Measurements from ENCODE around the gene EFS.
"Not testable (repeated sequence)": the region's sequence is repeated elsewhere in the genome, so short reads cannot be mapped to it uniquely, and the experiment has no call there.

Gene EFS

DNA sequence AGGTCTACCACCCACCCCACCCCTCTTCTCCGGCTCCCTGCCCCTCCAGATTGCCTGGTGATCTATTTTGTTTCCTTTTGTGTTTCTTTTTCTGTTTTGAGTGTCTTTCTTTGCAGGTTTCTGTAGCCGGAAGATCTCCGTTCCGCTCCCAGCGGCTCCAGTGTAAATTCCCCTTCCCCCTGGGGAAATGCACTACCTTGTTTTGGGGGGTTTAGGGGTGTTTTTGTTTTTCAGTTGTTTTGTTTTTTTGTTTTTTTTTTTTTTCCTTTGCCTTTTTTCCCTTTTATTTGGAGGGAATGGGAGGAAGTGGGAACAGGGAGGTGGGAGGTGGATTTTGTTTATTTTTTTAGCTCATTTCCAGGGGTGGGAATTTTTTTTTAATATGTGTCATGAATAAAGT is 39.2 kb downstream of the EFS start:
- DNase-seq = not testable (repeated sequence)

DNA sequence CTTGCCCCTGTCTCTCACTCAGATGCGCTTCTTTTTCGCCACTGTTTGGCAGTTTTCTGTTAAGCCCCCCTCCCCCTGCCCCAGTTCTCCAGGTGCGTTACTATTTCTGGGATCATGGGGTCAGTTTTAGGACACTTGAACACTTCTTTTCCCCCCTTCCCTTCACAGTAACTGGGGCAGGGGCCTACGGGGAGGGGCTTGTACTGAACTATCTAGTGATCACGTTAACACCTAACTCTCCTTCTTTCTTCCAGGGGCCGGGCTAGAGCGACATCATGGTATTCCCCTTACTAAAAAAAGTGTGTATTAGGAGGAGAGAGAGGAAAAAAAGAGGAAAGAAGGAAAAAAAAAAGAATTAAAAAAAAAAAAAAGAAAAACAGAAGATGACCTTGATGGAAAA is 40.0 kb downstream of the EFS start:
- DNase-seq = no peak

DNA sequence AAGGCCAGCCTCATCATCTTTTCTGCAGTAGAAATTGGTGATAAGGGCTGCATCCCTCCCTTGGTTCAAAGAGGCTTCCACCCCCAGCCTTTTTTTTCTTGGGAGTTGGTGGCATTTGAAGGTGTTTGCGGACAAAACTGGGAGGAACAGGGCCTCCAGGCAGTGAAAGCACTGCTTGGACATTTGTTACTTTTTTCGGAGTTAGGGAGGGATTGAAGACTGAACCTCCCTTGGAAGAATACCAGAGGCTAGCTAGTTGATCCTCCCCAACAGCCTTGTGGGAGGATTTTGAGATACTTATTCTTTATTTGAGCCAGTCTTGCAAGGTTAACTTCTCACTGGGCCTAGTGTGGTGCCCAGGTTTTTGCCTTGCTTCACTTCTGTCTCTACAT is 40.5 kb downstream of the EFS start:
- no peak for DNase-seq

DNA sequence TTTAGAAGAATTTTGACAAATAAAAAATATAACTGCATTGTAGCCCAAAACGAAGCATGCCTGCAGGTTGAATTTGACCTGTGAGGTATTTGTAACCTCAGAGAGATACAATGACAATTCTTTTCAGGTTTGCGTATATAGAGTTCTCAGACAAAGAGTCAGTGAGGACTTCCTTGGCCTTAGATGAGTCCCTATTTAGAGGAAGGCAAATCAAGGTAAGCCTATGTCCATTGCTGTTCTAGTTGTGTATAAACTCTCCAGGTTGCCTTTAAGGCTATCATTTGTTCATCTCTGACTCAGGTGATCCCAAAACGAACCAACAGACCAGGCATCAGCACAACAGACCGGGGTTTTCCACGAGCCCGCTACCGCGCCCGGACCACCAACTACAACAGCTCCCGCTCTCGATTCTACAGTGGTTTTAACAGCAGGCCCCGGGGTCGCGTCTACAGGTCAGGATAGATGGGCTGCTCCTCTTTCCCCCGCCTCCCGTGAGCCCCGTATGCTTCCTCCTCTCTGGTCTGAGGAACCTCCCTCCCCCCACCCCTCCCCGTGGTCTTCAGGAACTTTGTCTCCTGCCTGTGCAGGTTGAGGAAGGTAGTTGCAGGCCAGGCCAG is 41.0 kb downstream of the EFS start:
- DNase-seq = no peak

DNA sequence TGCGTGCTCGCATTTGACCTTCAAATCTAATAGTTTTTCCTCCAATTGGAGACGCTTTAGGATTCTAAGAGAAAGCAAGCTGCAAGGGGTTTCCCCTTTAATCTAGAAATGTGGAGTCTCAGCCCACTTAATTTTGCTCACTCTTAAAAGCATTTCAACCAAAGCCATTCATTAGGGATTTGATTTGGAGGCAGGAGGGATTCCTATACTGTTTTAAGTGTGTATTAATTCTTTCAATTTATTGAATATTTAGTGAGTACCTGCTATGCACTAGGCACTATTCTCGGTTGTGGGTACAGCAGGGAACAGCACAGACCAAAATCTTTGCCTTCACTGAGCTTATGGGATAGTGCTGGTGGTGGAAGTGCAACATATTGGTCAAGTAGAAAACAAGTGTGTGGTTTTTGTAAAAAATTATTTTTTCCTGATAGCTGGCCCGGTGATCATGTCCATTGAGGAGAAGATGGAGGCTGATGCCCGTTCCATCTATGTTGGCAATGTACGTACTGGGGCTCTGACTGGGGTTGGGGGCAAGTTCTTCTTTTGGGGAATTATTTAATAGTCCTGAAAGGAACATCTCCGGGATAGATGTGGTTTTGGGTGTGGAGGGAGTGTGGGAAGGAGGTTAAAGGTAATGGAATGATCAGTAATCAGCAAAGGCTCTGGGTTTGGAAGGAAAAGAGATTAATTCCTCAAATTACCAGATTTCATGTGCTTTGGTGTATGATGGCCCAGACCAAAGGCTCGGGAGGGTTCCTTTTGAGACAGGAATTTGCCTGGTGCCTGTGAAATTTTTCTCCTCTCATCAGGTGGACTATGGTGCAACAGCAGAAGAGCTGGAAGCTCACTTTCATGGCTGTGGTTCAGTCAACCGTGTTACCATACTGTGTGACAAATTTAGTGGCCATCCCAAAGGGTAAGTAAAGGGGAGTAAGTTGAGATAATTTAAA is 42.1 kb downstream of the EFS start:
- DNase-seq = no peak

DNA sequence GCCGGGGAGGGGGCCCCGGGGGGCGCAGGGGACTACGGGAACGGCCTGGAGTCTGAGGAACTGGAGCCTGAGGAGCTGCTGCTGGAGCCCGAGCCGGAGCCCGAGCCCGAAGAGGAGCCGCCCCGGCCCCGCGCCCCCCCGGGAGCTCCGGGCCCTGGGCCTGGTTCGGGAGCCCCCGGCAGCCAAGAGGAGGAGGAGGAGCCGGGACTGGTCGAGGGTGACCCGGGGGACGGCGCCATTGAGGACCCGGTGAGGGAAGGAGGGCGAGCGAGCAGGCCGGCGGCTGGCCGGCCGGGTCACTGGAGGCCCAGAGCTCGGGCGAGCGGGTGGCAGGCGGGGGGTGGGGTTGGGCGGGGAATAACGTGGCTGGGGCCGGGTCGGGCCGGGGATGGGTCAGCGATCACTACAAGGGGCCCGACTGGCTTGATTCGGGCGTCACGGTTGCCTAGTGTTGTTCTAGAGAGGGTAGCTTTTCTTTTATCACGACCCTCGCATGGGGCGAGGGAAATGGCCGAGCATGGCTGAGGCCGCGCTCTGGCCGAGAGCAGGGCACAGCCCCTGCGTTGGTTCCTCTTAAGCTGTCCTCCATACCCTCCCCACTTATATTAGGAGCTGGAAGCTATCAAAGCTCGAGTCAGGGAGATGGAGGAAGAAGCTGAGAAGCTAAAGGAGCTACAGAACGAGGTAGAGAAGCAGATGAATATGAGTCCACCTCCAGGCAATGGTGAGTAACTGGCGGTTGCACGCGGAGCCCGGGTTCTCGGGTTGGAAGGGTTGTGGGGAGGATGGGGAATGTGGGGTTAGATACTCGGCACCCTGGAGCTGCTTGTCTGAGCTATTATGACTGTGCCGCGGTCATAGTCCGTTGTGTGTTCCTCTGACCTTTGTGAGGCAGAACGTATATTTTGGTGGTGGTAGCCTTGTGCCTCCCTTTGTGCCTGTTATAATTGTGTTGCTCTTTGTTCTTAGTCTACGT is 43.1 kb downstream of the EFS start:
- peak; percentile 55 for DNase-seq

DNA sequence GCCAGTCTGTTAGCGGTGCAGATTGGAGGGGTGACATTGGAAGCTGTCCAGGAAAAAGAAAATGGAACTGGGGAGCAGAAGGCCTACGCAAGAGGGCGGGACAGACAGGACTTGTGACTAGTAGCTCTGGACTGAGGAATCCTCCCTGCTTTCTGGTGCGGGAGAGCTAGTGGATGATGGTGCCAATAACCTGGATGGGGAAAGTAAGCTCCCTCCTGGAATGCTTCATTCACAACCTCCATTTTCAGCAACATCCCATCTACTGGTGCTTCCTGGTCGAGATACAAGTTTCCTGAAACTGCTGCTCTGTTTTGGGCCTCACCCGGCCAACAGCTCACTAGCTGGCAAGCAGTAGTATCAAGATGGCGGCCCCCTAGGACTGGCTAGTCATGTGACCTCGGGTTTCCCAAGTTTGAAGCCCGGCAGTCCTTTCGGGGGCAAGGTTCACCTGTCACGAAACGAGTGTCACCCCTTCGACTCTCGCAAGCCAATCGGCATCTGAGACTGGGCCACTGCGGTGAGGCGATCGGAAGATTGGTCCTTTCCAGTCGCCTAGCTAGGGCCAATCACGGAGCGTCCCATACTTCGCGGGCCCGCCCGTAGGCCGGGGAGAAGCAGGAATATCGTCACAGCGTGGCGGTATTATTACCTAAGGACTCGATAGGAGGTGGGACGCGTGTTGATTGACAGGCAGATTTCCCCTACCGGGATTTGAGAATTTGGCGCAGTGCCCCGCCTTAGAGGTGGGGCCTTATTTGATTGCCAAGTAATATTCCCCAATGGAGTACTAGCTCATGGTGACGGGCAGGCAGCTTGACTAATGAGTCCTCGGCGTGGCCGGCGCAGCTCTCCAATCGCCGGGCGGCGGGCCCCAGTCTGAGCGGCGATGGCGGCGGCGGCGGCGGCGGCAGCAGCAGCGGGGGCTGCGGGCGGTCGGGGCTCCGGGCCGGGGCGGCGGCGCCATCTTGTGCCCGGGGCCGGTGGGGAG is 44.1 kb downstream of the EFS start, which contains the start of gene PABPN1:
Gene PABPN1, plus strand, starts transcription at position 874 of the 988 bp plus-strand sequence. Its CDS starts 13 bp downstream, at position 887.
- DNase-seq = peak; percentile 100

DNA sequence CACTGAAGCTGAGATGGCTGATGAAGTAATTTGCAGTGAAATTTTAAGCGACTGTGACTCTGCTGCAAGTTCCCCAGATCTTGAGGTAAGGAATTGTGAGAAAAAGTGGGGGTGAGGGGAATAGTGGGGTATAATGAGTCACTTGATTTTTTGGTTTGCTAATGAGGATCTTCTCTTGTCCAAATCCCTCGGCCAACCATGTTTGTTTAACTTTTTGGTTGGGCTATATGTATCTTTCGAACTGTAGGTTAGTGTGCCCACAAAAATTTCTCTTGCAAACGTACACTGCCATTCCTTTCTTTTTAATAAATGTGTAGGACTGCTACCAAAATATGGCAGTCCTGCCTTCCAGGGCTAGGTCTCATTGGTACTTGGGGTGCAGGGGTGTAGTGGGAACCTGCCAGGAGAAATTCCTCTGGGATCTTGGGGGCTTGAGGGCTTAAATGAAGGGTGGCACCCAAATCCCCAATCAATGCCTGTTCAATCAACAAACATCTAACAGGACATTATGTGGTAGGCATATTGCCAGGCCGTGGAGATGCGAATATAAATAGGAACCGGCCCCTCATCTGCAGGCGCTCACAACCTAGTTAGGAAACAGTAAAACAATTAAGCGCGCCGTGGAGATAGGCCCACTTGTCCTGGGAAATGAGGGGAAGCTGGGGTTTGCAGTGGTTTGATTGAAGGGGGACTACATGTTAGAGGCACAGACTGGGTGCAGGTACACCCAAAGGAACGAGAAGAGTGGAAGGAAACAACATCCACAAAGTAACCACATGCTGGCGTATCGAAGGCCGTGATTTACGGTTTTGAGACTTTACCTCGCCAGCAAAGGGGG is 45.0 kb downstream of the EFS start:
- no peak for DNase-seq

DNA sequence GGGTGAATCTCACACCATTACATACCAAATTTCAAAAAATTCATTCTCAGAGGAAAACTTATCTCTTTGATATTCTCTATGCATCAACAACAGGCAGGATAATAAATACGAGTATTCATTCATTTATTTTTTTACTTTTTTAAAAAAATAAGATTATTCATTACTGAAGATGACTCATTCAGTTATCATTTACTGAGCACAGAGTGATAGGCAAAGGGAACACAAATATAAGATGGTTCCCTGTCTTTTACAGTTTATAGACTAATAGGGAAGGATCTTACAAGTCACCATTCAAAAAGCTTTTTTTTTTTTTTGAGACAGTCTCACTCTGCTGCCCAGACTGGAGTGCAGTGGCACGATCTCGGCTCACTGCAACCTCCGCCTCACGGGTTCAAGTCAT is 48.7 kb downstream of the EFS start:
- DNase-seq = no peak

DNA sequence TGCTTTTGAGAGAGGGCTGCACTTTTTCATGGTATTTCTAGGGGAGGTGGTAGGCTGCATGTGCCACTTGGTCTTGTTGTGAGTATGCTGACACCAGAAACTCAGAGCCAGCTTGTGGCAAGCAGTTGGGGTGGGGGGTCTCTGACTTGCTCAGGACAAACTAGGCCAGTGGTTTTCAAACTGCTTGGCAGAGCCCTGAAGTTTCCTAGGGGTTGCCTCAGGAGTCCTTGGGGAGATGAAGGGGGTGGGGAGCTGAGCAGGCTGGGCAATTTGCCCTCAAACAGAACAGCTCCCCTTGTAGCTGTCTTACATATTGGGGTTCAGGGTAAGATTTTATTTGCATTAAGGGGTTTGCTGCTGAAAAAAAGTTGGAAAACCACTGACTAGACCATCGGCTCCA is 54.4 kb downstream of the EFS start:
- DNase-seq = no peak

DNA sequence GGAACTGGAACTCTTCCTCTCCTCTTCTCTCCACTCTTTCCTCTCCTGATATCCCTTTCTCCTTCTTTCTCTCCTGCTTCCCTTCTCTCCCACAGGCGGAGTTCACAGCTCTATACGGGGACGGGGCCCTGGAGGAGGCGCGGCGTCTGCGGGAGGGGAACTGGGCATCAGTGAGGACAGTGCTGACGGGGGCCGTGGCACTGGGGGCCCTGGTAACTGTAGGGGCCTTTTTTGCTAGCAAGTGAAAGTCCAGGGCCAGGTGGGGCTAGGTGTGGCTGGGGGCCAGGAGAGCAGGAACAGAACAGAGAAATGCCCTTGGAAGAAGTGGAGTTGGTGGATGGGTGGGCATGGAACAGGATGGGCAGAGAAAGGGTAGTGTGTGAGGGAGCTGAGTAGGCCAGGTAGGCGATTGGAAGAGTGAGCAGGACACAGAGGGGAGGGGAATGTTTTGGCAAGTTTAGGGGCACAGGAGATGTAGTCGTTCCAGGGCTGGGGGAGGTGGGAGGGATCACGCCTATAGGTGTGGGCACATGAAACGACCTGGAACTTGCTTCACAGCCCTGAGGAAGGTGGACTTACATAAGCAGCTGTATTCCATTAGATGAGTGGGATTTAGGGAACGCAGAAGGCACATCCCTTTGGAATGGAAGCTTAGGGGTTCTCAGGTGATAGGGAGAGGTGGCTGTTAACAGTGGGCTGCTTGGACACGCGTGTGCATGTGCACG is 56.1 kb downstream of the EFS start:
- no peak for DNase-seq

DNA sequence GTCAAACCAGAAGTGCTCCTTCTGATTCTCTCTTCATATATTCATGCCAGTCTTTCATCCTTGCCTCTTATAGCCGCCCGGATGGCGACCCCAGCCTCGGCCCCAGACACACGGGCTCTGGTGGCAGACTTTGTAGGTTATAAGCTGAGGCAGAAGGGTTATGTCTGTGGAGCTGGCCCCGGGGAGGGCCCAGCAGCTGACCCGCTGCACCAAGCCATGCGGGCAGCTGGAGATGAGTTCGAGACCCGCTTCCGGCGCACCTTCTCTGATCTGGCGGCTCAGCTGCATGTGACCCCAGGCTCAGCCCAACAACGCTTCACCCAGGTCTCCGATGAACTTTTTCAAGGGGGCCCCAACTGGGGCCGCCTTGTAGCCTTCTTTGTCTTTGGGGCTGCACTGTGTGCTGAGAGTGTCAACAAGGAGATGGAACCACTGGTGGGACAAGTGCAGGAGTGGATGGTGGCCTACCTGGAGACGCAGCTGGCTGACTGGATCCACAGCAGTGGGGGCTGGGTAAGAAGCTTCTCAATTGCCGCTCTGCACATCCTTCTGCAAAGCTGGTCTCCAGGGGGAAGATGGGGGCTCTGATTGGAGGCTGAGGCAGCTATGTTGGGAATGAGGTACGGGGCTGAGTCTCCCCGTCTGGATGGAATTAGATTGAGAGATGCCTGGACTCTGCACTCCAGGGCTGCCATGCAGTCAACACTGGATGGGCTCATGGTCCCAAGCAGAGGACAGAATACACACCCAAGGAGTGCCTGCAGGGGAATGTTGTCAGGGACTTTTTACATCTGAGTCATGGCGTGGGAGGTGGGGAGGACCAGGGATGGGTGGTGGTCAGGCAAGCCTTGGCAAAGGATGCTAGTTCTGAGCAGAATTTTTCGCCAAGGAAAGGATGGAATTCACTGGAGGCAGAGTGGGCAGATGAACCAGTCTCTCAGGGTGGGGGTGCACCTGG is 57.0 kb downstream of the EFS start:
- DNase-seq = peak; percentile 30

DNA sequence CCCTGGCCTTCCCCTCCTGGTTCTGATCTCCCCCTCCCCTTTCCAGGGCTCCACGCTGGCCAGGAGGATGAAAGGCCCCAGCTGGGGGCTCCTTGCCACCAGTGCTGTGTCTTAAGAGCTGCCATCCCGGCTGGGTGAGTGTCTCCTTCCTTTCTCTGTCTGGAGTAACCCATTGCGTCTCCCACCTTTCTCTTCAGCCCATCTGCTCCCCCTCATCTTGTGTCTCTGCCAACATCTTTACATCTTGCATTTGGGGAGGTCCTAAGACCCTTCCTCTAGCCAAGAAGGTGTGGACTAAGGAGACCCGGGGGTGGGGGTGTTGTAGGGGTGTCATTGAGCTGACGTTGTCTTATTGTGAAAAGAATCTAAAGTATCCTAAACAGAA is 57.8 kb downstream of the EFS start:
- DNase-seq = no peak

DNA sequence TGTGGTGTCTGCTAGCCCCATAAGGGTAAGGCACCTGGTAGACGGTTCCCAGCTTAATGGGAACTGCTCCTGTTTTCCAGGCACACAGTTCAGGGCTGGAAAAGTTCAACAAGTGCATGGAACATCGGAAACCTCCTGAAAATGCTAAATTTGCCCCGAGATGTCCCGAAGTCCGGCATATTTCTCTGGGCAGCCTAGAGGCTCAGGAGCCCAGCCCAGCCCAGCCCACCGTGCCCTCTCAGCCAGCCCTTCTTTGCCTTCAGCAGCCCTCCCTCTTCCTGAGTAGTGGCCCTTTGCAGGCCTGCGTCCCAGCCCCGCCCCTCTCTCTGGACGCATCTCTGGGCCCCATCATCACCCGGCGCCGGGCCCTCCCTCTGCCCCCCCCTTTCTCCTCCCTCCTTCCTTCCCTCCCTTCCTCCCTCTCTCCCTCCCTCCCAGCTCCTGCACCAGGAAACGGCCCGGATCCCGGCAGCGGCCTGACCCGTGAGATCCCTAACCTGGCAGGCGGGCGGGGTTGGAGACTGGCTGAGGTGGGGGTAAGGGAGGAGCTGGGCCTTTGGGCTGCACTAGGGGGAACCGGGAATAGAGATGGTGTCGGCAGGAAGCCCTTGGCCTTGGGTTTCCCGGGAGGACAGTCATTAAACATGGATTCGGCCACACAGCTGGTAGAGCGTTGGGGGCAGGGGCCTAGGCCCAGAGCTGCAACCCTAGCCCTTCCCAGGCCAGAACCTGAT is 58.4 kb downstream of the EFS start, which contains the start of gene BCL2L2:
Gene BCL2L2, plus strand, starts transcription at position 422 of the 734 bp plus-strand sequence. CDS start 935 bp downstream, outside the sequence.
- peak; percentile 92 for DNase-seq

Measured in fibroblast of skin of back (primary cell).